CD4-positive, alpha-beta T cell (primary cell): ENCODE data around the gene TOMT. TPM values are rescaled to one million over a fixed set of nuclear protein-coding genes. Genes with fewer than 3 reads are reported as not detected.
"Not testable (repeated sequence)": the region's sequence is repeated elsewhere in the genome, so short reads cannot be mapped to it uniquely, and the experiment has no call there.

ENCODE experiments used
- ATAC-seq: fragments of 200-7000 bp; cut with Tn5 transposase; one replicate; pipeline ENCODE4 v1.10.0; 2022; ENCODE audit warnings: mild to moderate bottlenecking; ENCODE audit not compliant: poor library complexity
- CTCF ChIA-PET: fragments of 350-600 bp; sonication (Branson Sonifier 250); formaldehyde crosslinking; loops from one replicate; lab custom pipeline; 2021; ENCODE audit warnings: antibody characterized with exemption, inconsistent platforms; lab: Charles Lee
- POLR2A ChIA-PET: fragments of 350-600 bp; sonication (Branson Sonifier 250); formaldehyde crosslinking; loops from one replicate; lab custom pipeline; 2021; ENCODE audit warnings: antibody characterized with exemption, inconsistent platforms; lab: Charles Lee
- DNase-seq, 14 experiments: peaks; one replicate each; pipeline ENCODE4 v3.0.0-alpha.2; 2013 to 2020; ENCODE audit warnings: mixed read lengths in 2 of 14
- H3K27ac ChIP-seq, 2 donors: one replicate each; pipeline versions ENCODE4 v1.5.1 to v1.7.0; 2013; ENCODE audit warnings: low read length in 2 of 2, low read depth in 1 of 2, mild to moderate bottlenecking in 1 of 2
- H3K27me3 ChIP-seq, 2 experiments: 1 replicate in 1 of 2; 2 replicates in 1 of 2; pipeline versions ENCODE4 v1.6.1 to v1.7.0; 2013; ENCODE audit warnings: low read length in 2 of 2, control low read depth in 1 of 2, mild to moderate bottlenecking in 1 of 2, moderate library complexity in 1 of 2; ENCODE audit not compliant: insufficient read depth in 2 of 2, control insufficient read depth in 1 of 2
- H3K36me3 ChIP-seq: one replicate; pipeline ENCODE4 v1.6.1; 2013; ENCODE audit warnings: low read length, control low read depth; ENCODE audit not compliant: insufficient read depth
- H3K4me1 ChIP-seq: one replicate; pipeline ENCODE4 v1.6.1; 2013; ENCODE audit warnings: low read length, control low read depth; ENCODE audit not compliant: insufficient read depth
- H3K4me3 ChIP-seq: one replicate; pipeline ENCODE4 v1.5.1; 2013; ENCODE audit warnings: mild to moderate bottlenecking, low read length, moderate library complexity
- H3K9me3 ChIP-seq, 2 experiments: 1 replicate in 1 of 2; 2 replicates in 1 of 2; pipeline versions ENCODE4 v1.6.1 to v1.7.0; 2013; ENCODE audit warnings: low read length in 2 of 2, mild to moderate bottlenecking in 2 of 2, control low read depth in 1 of 2, moderate library complexity in 1 of 2; ENCODE audit not compliant: control insufficient read depth in 1 of 2, insufficient read depth in 1 of 2
- H3K27ac Mint-ChIP-seq: one replicate; pipeline ENCODE4 v1.8.0; 2020; ENCODE audit warnings: mixed read lengths
- H3K27me3 Mint-ChIP-seq: one replicate; pipeline ENCODE4 v1.8.0; 2021; ENCODE audit warnings: mixed read lengths
- H3K36me3 Mint-ChIP-seq: one replicate; pipeline ENCODE4 v1.8.0; 2021; ENCODE audit warnings: low read depth, mixed read lengths
- H3K4me1 Mint-ChIP-seq: one replicate; pipeline ENCODE4 v1.8.0; 2021; ENCODE audit warnings: low read depth, mixed read lengths
- H3K4me3 Mint-ChIP-seq: one replicate; pipeline ENCODE4 v1.8.0; 2020; ENCODE audit warnings: mild to moderate bottlenecking, mixed read lengths
- H3K9me3 Mint-ChIP-seq: one replicate; pipeline ENCODE4 v1.8.0; 2020; ENCODE audit warnings: mixed read lengths
- intact Hi-C, 2 experiments: fragments of 100-400 bp; cut with DNase I in 1 of 2; cut with micrococcal nuclease in 1 of 2; formaldehyde crosslinking; loops; one replicate each; pipeline versions ENCODE4 v1.15.1 to v1.9.0; 2023 to 2025; cut with DNase I, micrococcal nuclease
- total RNA-seq, 174 experiments: library from RNA in 2 of 174; stranded (reverse) in 2 of 174; gene quantifications; one replicate each; pipeline ENCODE4 v1.2.3 and lab custom pipeline; 2021 to 2026
- TF ChIP-seq, protein P1 (sequence below): fragments of 200-600 bp; IDR thresholded peaks from one replicate; pipeline ENCODE4 v1.8.0; 2022; ENCODE audit warnings: antibody characterized with exemption, mild to moderate bottlenecking

The TOMT gene
- total RNA-seq, 2 experiments from 2014 or later = not detected

DNA sequence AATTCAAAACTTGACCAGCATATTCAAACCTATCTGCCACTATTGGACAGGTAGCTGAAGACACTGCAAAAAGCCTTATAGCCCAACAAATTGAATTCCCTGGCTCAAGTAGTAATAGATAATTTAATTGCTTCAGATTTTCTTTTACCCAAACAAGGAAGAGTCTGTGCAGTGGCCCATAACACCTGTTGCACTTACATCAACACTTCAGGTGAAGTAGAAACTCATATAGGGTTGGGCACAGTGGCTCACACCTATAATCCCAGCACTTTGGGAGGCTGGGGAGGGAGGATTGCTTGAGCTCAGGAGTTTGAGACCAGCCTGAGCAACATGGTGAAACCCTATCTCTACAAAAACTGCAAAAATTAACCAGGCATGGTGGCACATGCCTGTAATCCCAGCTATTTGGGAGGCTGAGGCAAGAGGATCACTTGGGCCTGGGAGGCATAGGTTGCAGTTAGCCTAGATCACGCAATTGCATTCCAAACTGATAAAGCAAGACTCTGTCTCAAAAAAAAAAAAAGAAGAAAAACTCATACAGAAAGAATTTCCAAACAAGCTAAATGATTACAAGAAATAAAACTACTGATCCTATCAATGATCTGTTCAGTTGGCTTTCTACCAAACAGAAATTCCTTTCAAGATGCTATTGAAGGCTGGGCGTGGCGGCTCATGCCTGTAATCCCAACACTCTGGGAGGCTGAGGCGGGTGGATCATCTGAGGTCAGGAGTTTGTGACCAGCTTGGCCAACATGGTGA is 39.3 kb downstream of the TOMT start:
- no peaks in the 10 kb centered on the region for H3K9me3 Mint-ChIP-seq
- ATAC-seq = no peak
- POLR2A ChIA-PET = interaction anchor here (1.0 kb wide), 1 partner anchor 119 kb away, joined by 4 read pairs; no protein-coding TSS in a partner anchor
- no peaks in the 10 kb centered on the region for H3K9me3 ChIP-seq
- H3K4me3 ChIP-seq = no peak overlapping the region
- H3K27me3 Mint-ChIP-seq = peaks cover 11% of the 10 kb centered on the region
- no peaks in the 10 kb centered on the region for H3K27me3 ChIP-seq
- no peaks in the 10 kb centered on the region for H3K36me3 ChIP-seq
- H3K36me3 Mint-ChIP-seq = no peaks in the 10 kb centered on the region
- no peak overlapping the region for H3K4me3 Mint-ChIP-seq
- no peak for DNase-seq
- no peak overlapping the region for H3K27ac ChIP-seq
- intact Hi-C loops = loop anchor here (1.0 kb wide), 3 partner anchors 120 to 168 kb away; no protein-coding TSS in a partner anchor
- no peaks in the 10 kb centered on the region for H3K4me1 ChIP-seq
- TF ChIP-seq, protein P1, sequence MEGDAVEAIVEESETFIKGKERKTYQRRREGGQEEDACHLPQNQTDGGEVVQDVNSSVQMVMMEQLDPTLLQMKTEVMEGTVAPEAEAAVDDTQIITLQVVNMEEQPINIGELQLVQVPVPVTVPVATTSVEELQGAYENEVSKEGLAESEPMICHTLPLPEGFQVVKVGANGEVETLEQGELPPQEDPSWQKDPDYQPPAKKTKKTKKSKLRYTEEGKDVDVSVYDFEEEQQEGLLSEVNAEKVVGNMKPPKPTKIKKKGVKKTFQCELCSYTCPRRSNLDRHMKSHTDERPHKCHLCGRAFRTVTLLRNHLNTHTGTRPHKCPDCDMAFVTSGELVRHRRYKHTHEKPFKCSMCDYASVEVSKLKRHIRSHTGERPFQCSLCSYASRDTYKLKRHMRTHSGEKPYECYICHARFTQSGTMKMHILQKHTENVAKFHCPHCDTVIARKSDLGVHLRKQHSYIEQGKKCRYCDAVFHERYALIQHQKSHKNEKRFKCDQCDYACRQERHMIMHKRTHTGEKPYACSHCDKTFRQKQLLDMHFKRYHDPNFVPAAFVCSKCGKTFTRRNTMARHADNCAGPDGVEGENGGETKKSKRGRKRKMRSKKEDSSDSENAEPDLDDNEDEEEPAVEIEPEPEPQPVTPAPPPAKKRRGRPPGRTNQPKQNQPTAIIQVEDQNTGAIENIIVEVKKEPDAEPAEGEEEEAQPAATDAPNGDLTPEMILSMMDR = no peak
- no peak overlapping the region for H3K27ac Mint-ChIP-seq
- H3K4me1 Mint-ChIP-seq = no peaks in the 10 kb centered on the region
- CTCF ChIA-PET = interaction anchor here (0.7 to 3.2 kb wide), 12 partner anchors 10 to 222 kb away, joined by 3 to 50 read pairs (median 6); partner anchors contain the start of gene ANAPC15

GRCh38 chr11:72146625-72147024 is 40.9 kb downstream of the TOMT start:
- TF ChIP-seq, protein P1 = no peak
- no peak overlapping the region for H3K27ac Mint-ChIP-seq
- no peaks in the 10 kb centered on the region for H3K27me3 ChIP-seq
- no peak overlapping the region for H3K4me3 Mint-ChIP-seq
- ATAC-seq (no peak), DNase-seq (no peak)
- H3K27me3 Mint-ChIP-seq = peaks cover 6% of the 10 kb centered on the region
- no peaks in the 10 kb centered on the region for H3K4me1 Mint-ChIP-seq
- POLR2A ChIA-PET = no interaction called here
- H3K4me3 ChIP-seq = no peak overlapping the region
- H3K36me3 Mint-ChIP-seq = no peaks in the 10 kb centered on the region
- no peaks in the 10 kb centered on the region for H3K9me3 Mint-ChIP-seq
- intact Hi-C loops = no loop called here
- no peak overlapping the region for H3K27ac ChIP-seq
- H3K36me3 ChIP-seq = no peaks in the 10 kb centered on the region
- no peaks in the 10 kb centered on the region for H3K4me1 ChIP-seq
- CTCF ChIA-PET = interaction anchor here (1.1 kb wide), 1 partner anchor 56 kb away, joined by 4 read pairs; no protein-coding TSS in a partner anchor
- no peaks in the 10 kb centered on the region for H3K9me3 ChIP-seq

- CTCF ChIA-PET = interaction anchor here (1.1 kb wide), 1 partner anchor 126 kb away, joined by 3 read pairs; no protein-coding TSS in a partner anchor
- Mint-ChIP-seq H3K36me3 (no peaks in the 10 kb centered on the region), H3K4me3 (no peak overlapping the region), H3K27ac (no peak overlapping the region), H3K4me1 (no peaks in the 10 kb centered on the region), H3K9me3 (no peaks in the 10 kb centered on the region), H3K27me3 (no peaks in the 10 kb centered on the region)
- no peak for ATAC-seq
- Histone ChIP-seq H3K27me3 (no peaks in the 10 kb centered on the region), H3K36me3 (no peaks in the 10 kb centered on the region), H3K9me3 (no peaks in the 10 kb centered on the region), H3K27ac (no peak overlapping the region), H3K4me3 (no peak overlapping the region), H3K4me1 (no peaks in the 10 kb centered on the region)
- POLR2A ChIA-PET = no interaction called here
- TF ChIP-seq, protein P1 = no peak
- intact Hi-C loops = no loop called here
- DNase-seq = no peak
Measured at GRCh38 chr11:72150882-72151281, 45.2 kb downstream of the TOMT start.

- POLR2A ChIA-PET, intact Hi-C loops, H3K36me3 Mint-ChIP-seq, H3K27me3 ChIP-seq, H3K36me3 ChIP-seq, H3K4me3 ChIP-seq, H3K27me3 Mint-ChIP-seq, H3K27ac ChIP-seq, H3K27ac Mint-ChIP-seq, H3K9me3 Mint-ChIP-seq, DNase-seq, H3K4me3 Mint-ChIP-seq, H3K4me1 Mint-ChIP-seq, H3K4me1 ChIP-seq, ATAC-seq, H3K9me3 ChIP-seq: not testable (repeated sequence)
- CTCF ChIA-PET = interaction anchor here (1.9 kb wide), 1 partner anchor 129 kb away, joined by 5 read pairs; no protein-coding TSS in a partner anchor
Measured at GRCh38 chr11:72153874-72154273, 48.1 kb downstream of the TOMT start.
